ENCODE measurements around the gene BRPF3.
"Not testable (repeated sequence)": the region's sequence is repeated elsewhere in the genome, so short reads cannot be mapped to it uniquely, and the experiment has no call there.

The BRPF3 gene

GRCh38 chr6:36200154-36200891, 3.8 kb downstream of the BRPF3 start:
- DNase-seq (ENCODE audit: low read depth), result no peak

GRCh38 chr6:36200998-36201596, 4.6 kb downstream of the BRPF3 start:
- DNase-seq (ENCODE audit: low read depth), result no peak

GRCh38 chr6:36201612-36202011, 5.1 kb downstream of the BRPF3 start:
- DNase-seq (ENCODE audit: low read depth), result no peak

- DNase-seq (ENCODE audit: low read depth), result no peak
Measured at GRCh38 chr6:36202101-36202500, 5.6 kb downstream of the BRPF3 start.

- no peak for DNase-seq (ENCODE audit: low read depth)
Measured at GRCh38 chr6:36204068-36204753, 7.7 kb downstream of the BRPF3 start.

GRCh38 chr6:36207155-36207554, 10.6 kb downstream of the BRPF3 start:
- no peak for DNase-seq (ENCODE audit: low read depth)

GRCh38 chr6:36209606-36210005, 13.1 kb downstream of the BRPF3 start:
- no peak for DNase-seq (ENCODE audit: low read depth)

GRCh38 chr6:36210182-36210581, 13.6 kb downstream of the BRPF3 start:
- DNase-seq (ENCODE audit: low read depth), result no peak

- DNase-seq (ENCODE audit: low read depth), result no peak
Measured at GRCh38 chr6:36210886-36211595, 14.5 kb downstream of the BRPF3 start.

- peak; percentile 56 for DNase-seq (ENCODE audit: low read depth)
Measured at GRCh38 chr6:36216559-36216958, 20.0 kb downstream of the BRPF3 start.

- no peak for DNase-seq (ENCODE audit: low read depth)
Measured at GRCh38 chr6:36217188-36217587, 20.6 kb downstream of the BRPF3 start.

- no peak for DNase-seq (ENCODE audit: low read depth)
Measured at GRCh38 chr6:36217946-36218345, 21.4 kb downstream of the BRPF3 start.

- not testable (repeated sequence) for DNase-seq (ENCODE audit: low read depth)
Measured at GRCh38 chr6:36218516-36218915, 22.0 kb downstream of the BRPF3 start.

GRCh38 chr6:36219081-36219480, 22.5 kb downstream of the BRPF3 start:
- DNase-seq (ENCODE audit: low read depth), result no peak

GRCh38 chr6:36220226-36220625, 23.7 kb downstream of the BRPF3 start:
- peak; percentile 34 for DNase-seq (ENCODE audit: low read depth)

GRCh38 chr6:36221674-36222073, 25.1 kb downstream of the BRPF3 start:
- DNase-seq (ENCODE audit: low read depth), result no peak

- DNase-seq (ENCODE audit: low read depth), result no peak
Measured at GRCh38 chr6:36222924-36223323, 26.4 kb downstream of the BRPF3 start.

GRCh38 chr6:36223706-36224105, 27.2 kb downstream of the BRPF3 start:
- peak; percentile 10 for DNase-seq (ENCODE audit: low read depth)

- peak; percentile 40 for DNase-seq (ENCODE audit: low read depth)
Measured at GRCh38 chr6:36224918-36225461, 28.4 kb downstream of the BRPF3 start.

GRCh38 chr6:36226438-36227047, 30.0 kb downstream of the BRPF3 start:
- no peak for DNase-seq (ENCODE audit: low read depth)

GRCh38 chr6:36227379-36228228, 31.1 kb downstream of the BRPF3 start:
- DNase-seq (ENCODE audit: low read depth), result no peak

Measured in iris pigment epithelial cell (primary cell).